Omental fat pad (tissue), 4 donors: Measurements from ENCODE around the gene CHL1. TPM values are rescaled to one million over a fixed set of nuclear protein-coding genes. Genes with fewer than 3 reads are reported as not detected.

Source experiments
- ATAC-seq: fragments of 150-250 bp; one replicate; pipeline ENCODE4 v1.9.1; 2016; ENCODE audit warnings: mild to moderate bottlenecking, moderate library complexity; ENCODE audit not compliant: low FRiP score
- DNase-seq: peaks from one replicate; pipeline ENCODE4 v3.0.0-alpha.2; 2019; ENCODE audit warnings: low spot score
- total RNA-seq, 4 donors: library from RNA; depleted of rRNA; stranded (reverse); fragments of >200 nt; gene quantifications; one replicate each; pipeline ENCODE4 v1.1.0, GENCODE V29; 2016
- TF ChIP-seq, protein P1 (sequence below), 3 donors: fragments of 450-650 bp; IDR thresholded peaks; one replicate each; pipeline ENCODE4 v1.5.1; 2016 to 2017; ENCODE audit warnings: antibody characterized with exemption in 3 of 3, mild to moderate bottlenecking in 3 of 3, moderate library complexity in 2 of 3

CHL1 gene
- total RNA-seq, 4 donors from 2014 or later, result 18.7 to 64.2 (median 42.1) TPM

DNA sequence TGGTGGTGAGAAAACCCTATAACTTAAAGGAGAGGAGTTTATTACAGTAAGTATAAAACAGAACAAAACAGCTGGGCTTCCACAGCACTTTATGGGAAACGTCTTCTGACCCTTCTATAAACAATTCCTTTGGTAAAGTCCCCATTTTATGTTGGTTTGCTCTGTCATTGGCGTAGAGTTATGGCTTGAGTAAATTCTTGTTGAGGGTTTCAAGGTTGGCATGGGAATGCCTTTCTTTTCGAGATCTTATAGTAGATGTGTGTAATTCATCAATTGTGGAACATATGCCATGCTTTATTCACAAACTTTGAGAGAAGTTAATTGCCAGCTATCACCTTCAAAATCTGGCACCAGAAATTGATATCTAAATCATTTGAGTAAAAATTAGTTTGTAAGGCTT, 11.6 kb upstream of the CHL1 start:
- ATAC-seq (no peak), DNase-seq (no peak)
- TF ChIP-seq, protein P1, sequence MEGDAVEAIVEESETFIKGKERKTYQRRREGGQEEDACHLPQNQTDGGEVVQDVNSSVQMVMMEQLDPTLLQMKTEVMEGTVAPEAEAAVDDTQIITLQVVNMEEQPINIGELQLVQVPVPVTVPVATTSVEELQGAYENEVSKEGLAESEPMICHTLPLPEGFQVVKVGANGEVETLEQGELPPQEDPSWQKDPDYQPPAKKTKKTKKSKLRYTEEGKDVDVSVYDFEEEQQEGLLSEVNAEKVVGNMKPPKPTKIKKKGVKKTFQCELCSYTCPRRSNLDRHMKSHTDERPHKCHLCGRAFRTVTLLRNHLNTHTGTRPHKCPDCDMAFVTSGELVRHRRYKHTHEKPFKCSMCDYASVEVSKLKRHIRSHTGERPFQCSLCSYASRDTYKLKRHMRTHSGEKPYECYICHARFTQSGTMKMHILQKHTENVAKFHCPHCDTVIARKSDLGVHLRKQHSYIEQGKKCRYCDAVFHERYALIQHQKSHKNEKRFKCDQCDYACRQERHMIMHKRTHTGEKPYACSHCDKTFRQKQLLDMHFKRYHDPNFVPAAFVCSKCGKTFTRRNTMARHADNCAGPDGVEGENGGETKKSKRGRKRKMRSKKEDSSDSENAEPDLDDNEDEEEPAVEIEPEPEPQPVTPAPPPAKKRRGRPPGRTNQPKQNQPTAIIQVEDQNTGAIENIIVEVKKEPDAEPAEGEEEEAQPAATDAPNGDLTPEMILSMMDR (IDR thresholded peaks at IDR 0.05), result no peak

DNA sequence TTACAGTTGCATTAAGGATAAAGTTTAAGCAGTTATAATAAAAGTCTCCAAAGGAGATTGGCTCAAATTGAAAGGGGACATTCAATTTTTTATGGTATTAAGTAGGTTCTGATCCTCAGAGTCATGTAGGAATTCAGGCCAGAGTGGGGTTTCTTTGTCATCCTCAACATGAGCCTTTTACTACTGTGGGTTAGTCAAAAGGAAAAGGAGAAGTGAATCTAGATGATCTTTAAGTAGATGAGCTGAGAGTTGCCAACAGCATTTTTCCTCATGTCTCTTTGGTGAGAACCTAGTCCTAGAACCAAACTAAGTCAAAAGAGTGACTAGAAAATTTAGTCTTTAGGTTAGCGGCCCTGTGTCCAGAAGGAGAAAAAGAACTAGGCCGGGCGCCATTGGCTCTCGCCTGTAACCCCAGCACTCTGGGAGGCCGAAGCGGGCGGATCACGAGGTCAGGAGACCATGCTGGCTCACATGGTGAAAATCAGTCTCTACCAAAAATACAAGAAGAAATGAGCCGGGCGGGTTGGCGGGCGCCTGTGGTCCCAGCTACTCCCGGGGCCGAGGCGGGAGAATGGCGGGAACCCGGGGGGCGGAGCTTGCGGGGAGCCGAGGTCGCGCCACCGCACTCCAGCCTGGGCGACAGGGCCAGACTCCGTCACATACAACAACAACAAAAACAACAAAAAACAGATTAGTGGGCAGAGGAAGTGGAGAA, 4.2 kb upstream of the CHL1 start:
- TF ChIP-seq, protein P1 (IDR thresholded peaks at IDR 0.05), result no peak
- no peak for ATAC-seq
- no peak for DNase-seq

DNA sequence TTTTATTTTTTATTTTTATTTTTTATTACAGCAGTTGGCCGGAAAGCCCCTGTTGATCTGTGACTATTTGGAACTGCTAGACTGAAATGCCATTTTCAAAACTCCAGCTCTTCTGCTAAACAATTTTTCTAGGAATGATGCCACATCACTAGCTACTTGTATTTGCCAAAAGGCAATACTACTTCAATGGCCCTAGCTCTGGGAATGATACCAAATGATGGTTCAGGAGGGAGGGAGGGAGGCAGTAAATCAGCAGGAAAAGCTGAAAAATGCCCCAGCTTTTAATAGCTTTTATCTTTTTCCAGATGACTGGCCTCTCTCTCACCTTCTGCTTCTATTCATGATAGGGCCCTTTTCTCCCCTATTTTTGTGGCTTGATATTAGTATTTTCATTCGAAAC, 2.6 kb upstream of the CHL1 start:
- DNase-seq (no peak), ATAC-seq (no peak)
- TF ChIP-seq, protein P1 (IDR thresholded peaks at IDR 0.05), result no peak

DNA sequence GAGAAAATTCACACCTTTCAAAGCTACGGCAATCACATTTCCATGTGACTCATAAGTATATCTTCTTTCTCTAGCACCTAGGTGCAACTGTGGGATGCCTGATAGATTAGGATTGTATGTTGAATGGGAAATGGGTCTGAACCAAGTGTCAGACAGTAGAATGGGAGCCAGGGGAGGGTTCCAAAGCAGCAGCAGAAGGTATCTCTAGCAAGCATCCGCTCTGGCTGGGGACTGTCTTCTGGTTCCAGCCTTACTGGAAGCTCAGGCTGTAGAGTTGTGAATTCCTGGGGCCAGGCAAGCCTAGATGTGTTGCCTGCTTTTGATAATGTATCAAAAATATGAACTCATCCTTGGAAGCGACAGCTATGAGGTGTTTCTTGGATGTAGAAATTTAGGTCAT, 2.1 kb upstream of the CHL1 start:
- TF ChIP-seq, protein P1 (IDR thresholded peaks at IDR 0.05), result no peak
- ATAC-seq (no peak), DNase-seq (no peak)

DNA sequence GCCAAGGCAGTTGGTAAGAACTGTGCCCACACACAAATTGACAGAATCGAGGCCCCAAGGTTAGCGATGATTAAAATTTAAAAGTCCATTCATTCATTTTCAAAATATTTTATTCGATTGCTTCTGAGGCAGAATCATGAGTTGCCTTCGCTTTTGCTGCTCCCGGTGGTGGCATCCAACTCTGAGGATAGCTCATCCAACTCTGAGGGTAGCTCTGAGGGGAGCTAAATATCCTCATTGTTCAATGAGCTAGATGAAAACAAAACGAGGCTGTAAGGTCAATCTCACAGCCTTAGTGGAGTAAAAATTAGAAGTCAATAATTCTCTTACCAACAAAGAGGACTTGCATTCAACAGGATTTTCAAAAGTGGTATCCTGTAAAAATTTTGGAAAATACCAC, 897 bp upstream of the CHL1 start:
- no peak for ATAC-seq
- no peak for DNase-seq
- TF ChIP-seq, protein P1 (IDR thresholded peaks at IDR 0.05), result no peak

DNA sequence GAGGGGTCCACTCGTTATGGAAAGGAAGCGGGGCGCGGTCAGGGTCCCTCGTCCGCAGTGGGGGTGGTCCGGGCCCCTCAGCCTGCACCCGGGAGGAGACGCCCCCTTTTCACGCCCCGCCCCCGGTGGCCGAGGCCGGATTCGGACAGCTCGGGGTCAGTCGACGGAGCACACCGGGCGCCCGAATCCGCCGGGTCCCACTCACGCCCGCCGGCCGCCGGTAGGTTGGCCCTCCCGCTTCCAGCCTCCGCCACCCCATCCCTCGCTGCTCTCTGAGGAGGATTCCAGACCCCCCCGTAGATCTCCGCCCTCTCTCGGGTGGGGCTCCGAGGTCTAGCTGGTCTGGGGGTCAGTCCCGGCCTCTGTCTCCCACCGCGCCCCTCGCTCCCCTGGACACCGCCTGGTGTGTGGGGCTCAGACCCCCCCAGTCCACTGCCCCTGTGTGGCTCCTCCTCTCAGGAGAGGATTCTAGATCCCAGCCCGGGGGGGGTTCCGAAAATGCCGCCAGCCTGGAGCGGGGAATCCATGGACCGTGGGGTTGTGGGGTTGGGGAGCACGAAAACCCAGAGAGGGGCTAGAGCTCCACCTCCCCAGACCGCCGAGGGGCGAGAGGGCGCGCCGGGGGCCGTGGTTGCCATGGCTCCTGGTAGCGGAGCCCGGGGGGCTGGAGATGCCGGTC, 725 bp downstream of the CHL1 start:
- ATAC-seq (peak; percentile 45), DNase-seq (peak; percentile 24)
- TF ChIP-seq, protein P1 (IDR thresholded peaks at IDR 0.05), result no peak
